Hindlimb muscle (tissue), 1 donor: ENCODE data around the gene RIMS4. TPM values are rescaled to one million over a fixed set of nuclear protein-coding genes. Genes with fewer than 3 reads are reported as not detected.

Source experiments
- polyA plus RNA-seq: library from polyadenylated mRNA; unstranded; fragments of 120-200 nt; gene quantifications from one replicate; pipeline ENCODE4 v1.2.1, GENCODE V29; 2013; ENCODE audit not compliant: insufficient read length

Gene RIMS4
- polyA plus RNA-seq, 1 donor: 9.0 TPM

Other genes with a start within 250 kb of the RIMS4 start
- gene PKIG, start 228.0 kb downstream of the RIMS4 start, polyA plus RNA-seq: 57.2 TPM
- 6.0 TPM for gene ADA, start 158.8 kb downstream of the RIMS4 start, polyA plus RNA-seq
- gene CCN5, start 95.2 kb downstream of the RIMS4 start, polyA plus RNA-seq: 0.15 TPM
- gene KCNK15, start 64.7 kb downstream of the RIMS4 start, polyA plus RNA-seq: 0.40 TPM
- 104 TPM for gene YWHAB, start 75.2 kb upstream of the RIMS4 start, polyA plus RNA-seq
- 17.6 TPM for gene PABPC1L, start 99.5 kb upstream of the RIMS4 start, polyA plus RNA-seq
- 14.0 TPM for gene TOMM34, start 149.9 kb upstream of the RIMS4 start, polyA plus RNA-seq
- 9.2 TPM for gene STK4, start 156.0 kb upstream of the RIMS4 start, polyA plus RNA-seq